Progenitor cell of endocrine pancreas (in vitro differentiated cells): ENCODE data around the gene CST9. TPM values are rescaled to one million over a fixed set of nuclear protein-coding genes. Genes with fewer than 3 reads are reported as not detected.

Experiments used
- DNase-seq: peaks from one replicate; pipeline ENCODE4 v3.0.0; 2021; ENCODE audit warnings: low spot score; ENCODE audit not compliant: unreplicated experiment
- H3K27ac Mint-ChIP-seq: 2 replicates; pipeline ENCODE4 v1.8.0; 2021; ENCODE audit warnings: mild to moderate bottlenecking, moderate library complexity, mixed read lengths
- H3K27me3 Mint-ChIP-seq: 2 replicates; pipeline ENCODE4 v1.8.0; 2021; ENCODE audit warnings: mixed read lengths
- H3K36me3 Mint-ChIP-seq: 2 replicates; pipeline ENCODE4 v1.8.0; 2022; ENCODE audit warnings: mixed read lengths; ENCODE audit not compliant: insufficient read depth
- H3K4me1 Mint-ChIP-seq: 2 replicates; pipeline ENCODE4 v1.8.0; 2021; ENCODE audit warnings: low read depth, mixed read lengths
- H3K4me3 Mint-ChIP-seq: 2 replicates; pipeline ENCODE4 v1.8.0; 2021; ENCODE audit warnings: low read depth, mild to moderate bottlenecking, moderate library complexity, mixed read lengths
- H3K9me3 Mint-ChIP-seq: 2 replicates; pipeline ENCODE4 v1.8.0; 2021; ENCODE audit warnings: low read depth, mixed read lengths
- CTCF ChIP-seq: fragments of 200-600 bp; sonication (generic); IDR thresholded peaks from one replicate; pipeline ENCODE4 v1.5.0; 2021; ENCODE audit warnings: antibody characterized with exemption, mild to moderate bottlenecking; ENCODE audit not compliant: unreplicated experiment
- total RNA-seq: library from RNA; stranded (reverse); gene quantifications from 2 replicates; pipeline ENCODE4 v1.2.1, GENCODE V29; 2021

Gene CST9
- total RNA-seq, 1 donor from 2014 or later: not detected

DNA sequence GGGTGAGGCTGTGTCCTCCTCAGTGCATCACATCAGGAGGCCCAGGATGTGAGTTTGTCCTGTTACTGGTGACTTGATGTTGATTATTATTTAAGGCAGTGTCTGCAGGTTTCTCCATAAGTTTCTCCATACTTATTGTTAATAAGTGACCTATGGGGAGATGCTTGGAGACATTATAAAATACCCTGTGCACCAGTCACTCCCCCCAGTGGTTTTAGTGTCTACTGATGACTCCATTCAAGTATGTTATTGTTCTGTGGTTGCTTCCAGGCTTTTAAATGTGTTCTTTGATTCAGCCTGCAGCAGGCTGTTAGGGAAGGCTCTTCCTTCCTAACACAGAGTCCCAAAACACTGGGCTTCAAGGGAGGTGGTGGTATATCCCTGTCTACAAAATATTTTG is 46.7 kb upstream of the CST9 start:
- H3K4me1 Mint-ChIP-seq: no peaks in the 10 kb centered on the region
- no peak overlapping the region for H3K27ac Mint-ChIP-seq
- no peak overlapping the region for H3K4me3 Mint-ChIP-seq
- no peak for DNase-seq
- peaks cover 8% of the 10 kb centered on the region for H3K27me3 Mint-ChIP-seq
- no peak for TF ChIP-seq CTCF
- no peaks in the 10 kb centered on the region for H3K9me3 Mint-ChIP-seq
- H3K36me3 Mint-ChIP-seq: no peaks in the 10 kb centered on the region

DNA sequence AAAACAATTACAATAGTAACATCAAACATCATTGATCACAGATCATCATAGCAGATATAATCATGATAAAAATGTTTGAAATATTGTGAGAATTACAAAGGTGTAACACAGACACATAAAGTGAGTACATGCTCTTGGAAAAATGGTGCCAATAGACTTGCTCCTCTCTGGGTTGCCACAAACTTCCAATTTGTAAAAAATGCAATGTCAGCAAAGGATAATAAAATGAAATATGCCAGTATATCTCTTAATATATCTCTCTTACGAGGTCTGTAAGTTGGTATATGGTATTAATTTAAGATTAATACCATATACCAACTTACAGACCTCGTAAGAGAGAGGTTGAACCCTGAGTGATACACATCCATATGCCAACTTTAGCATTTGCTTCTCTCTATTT is 45.4 kb upstream of the CST9 start:
- Mint-ChIP-seq H3K36me3 (no peaks in the 10 kb centered on the region), H3K4me1 (no peaks in the 10 kb centered on the region), H3K27ac (no peak overlapping the region), H3K4me3 (no peak overlapping the region), H3K27me3 (peaks cover 8% of the 10 kb centered on the region), H3K9me3 (no peaks in the 10 kb centered on the region)
- DNase-seq: no peak
- no peak for TF ChIP-seq CTCF

DNA sequence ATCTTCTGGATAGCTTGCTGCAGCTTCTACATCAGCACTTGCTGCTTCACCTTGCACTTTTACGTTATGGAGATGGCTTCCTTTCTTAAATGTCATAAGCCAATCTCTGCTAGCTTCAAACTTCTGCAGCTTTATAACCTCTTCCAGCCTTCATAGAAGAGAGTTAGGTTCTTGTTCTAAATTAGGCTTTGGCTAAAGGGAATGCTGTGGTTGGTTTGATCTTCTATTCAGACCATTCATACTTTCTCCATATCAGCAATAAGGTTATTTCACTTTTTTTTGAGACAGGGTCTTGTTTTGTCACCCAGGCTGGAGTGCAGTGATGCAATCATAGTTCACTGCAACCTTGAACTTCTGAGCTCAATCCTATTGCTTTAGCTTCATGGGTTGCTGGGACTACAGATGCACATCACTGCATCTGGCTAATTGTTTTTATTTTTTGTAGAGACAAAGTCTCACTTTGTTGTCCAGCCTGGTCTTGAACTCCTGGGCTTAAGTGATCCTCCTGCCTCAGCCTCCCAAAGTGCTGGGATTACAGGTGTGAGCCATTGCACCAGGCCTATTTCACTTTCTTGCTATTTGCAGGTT is 44.2 kb upstream of the CST9 start:
- no peak for DNase-seq
- Mint-ChIP-seq H3K4me3 (no peak overlapping the region), H3K36me3 (no peaks in the 10 kb centered on the region), H3K4me1 (no peaks in the 10 kb centered on the region), H3K27me3 (peaks cover 6% of the 10 kb centered on the region), H3K27ac (no peak overlapping the region), H3K9me3 (no peaks in the 10 kb centered on the region)
- no peak for TF ChIP-seq CTCF

- TF ChIP-seq CTCF: no peak
- Mint-ChIP-seq H3K27me3 (peaks cover 2% of the 10 kb centered on the region), H3K27ac (no peak overlapping the region), H3K9me3 (no peaks in the 10 kb centered on the region), H3K4me1 (no peaks in the 10 kb centered on the region), H3K36me3 (no peaks in the 10 kb centered on the region), H3K4me3 (no peak overlapping the region)
- DNase-seq: no peak
Observed at GRCh38 chr20:23649242-23649641, 43.5 kb upstream of the CST9 start.

- peaks cover 2% of the 10 kb centered on the region for H3K27me3 Mint-ChIP-seq
- no peaks in the 10 kb centered on the region for H3K9me3 Mint-ChIP-seq
- no peaks in the 10 kb centered on the region for H3K36me3 Mint-ChIP-seq
- no peak for DNase-seq
- H3K4me3 Mint-ChIP-seq: no peak overlapping the region
- no peak for TF ChIP-seq CTCF
- H3K27ac Mint-ChIP-seq: no peak overlapping the region
- H3K4me1 Mint-ChIP-seq: no peaks in the 10 kb centered on the region
Observed at GRCh38 chr20:23647346-23647745, 41.6 kb upstream of the CST9 start.
